Urinary bladder (tissue), 4 donors: ENCODE results near the gene PDGFB. TPM values are rescaled to one million over a fixed set of nuclear protein-coding genes. Genes with fewer than 3 reads are reported as not detected.
A peak's percentile ranks its signal among the peaks of the same experiment; 100 is the strongest.

Experiments
- DNase-seq: peaks from one replicate; pipeline ENCODE4 v3.0.0-alpha.2; 2015; ENCODE audit errors: extremely low spot score
- H3K27ac ChIP-seq: one replicate; pipeline ENCODE4 v1.5.1; 2013; ENCODE audit warnings: low read depth, mild to moderate bottlenecking, moderate library complexity
- H3K36me3 ChIP-seq: one replicate; pipeline ENCODE4 v1.6.1; 2013; ENCODE audit warnings: mild to moderate bottlenecking, moderate library complexity; ENCODE audit not compliant: insufficient read depth
- H3K4me1 ChIP-seq: one replicate; pipeline ENCODE4 v1.6.1; 2013; ENCODE audit warnings: mild to moderate bottlenecking, moderate library complexity; ENCODE audit not compliant: insufficient read depth
- H3K4me3 ChIP-seq: one replicate; pipeline ENCODE4 v1.5.1; 2013; ENCODE audit warnings: low read depth, low read length
- WGBS: extraction: QIAGEN DNeasy Blood & Tissue Kit; methylation state at CpG from one replicate; pipeline ENCODE4 v1.1.7; 2013; 5-methylcytosine and 5-hydroxymethylcytosine counted together
- polyA plus RNA-seq: library from polyadenylated mRNA; stranded (reverse); fragments of 200-250 nt; gene quantifications from one replicate; pipeline ENCODE4 v1.2.3, GENCODE V29; 2013
- total RNA-seq: library from RNA; depleted of rRNA; stranded (reverse); fragments of >200 nt; gene quantifications from one replicate; pipeline ENCODE4 v1.2.3, GENCODE V29; 2014
- donor health status: healthy with polysubstance abuse.
- donor health status: healthy.

PDGFB gene
- total and polyA plus RNA-seq, 2 donors = 5.8 to 12.3 TPM

GRCh38 chr22:39245130-39246039 is 603 bp upstream of the PDGFB start:
- Histone ChIP-seq H3K27ac (no peak overlapping the region), H3K4me3 (peak overlapping the region; percentile 60), H3K36me3 (no peaks in the 10 kb centered on the region), H3K4me1 (no peaks in the 10 kb centered on the region)
- DNase-seq = no peak
- 54% methylated on average over 22 of the region's 22 CpGs for WGBS

- Histone ChIP-seq H3K36me3 (no peaks in the 10 kb centered on the region), H3K27ac (no peak overlapping the region), H3K4me3 (peak overlapping the region; percentile 60), H3K4me1 (no peaks in the 10 kb centered on the region)
- WGBS = 1% methylated on average over 30 of the region's 30 CpGs
- DNase-seq = no peak
These were observed 666 bp downstream of the PDGFB start for GRCh38 chr22:39244136-39244495.

- H3K36me3 ChIP-seq = no peaks in the 10 kb centered on the region
- DNase-seq = no peak
- WGBS = 1% methylated on average over 65 of the region's 65 CpGs
- peak overlapping the region; percentile 60 for H3K4me3 ChIP-seq
- H3K4me1 ChIP-seq = no peaks in the 10 kb centered on the region
- no peak overlapping the region for H3K27ac ChIP-seq
These were observed 1.2 kb downstream of the PDGFB start for GRCh38 chr22:39243439-39244135.

GRCh38 chr22:39242595-39243438 is 2.0 kb downstream of the PDGFB start:
- no peaks in the 10 kb centered on the region for H3K4me1 ChIP-seq
- no peak for DNase-seq
- peak overlapping the region; percentile 60 for H3K4me3 ChIP-seq
- under 1% methylated on average over 78 of the region's 78 CpGs for WGBS
- no peak overlapping the region for H3K27ac ChIP-seq
- H3K36me3 ChIP-seq = no peaks in the 10 kb centered on the region

GRCh38 chr22:39241794-39242594 is 2.8 kb downstream of the PDGFB start:
- Histone ChIP-seq H3K4me1 (no peaks in the 10 kb centered on the region), H3K27ac (peak overlapping the region; percentile 18), H3K36me3 (no peaks in the 10 kb centered on the region), H3K4me3 (peak overlapping the region; percentile 60)
- DNase-seq = no peak
- 5% methylated on average over 85 of the region's 92 CpGs for WGBS

GRCh38 chr22:39240831-39241793 is 3.7 kb downstream of the PDGFB start:
- no peaks in the 10 kb centered on the region for H3K36me3 ChIP-seq
- no peak for DNase-seq
- H3K4me3 ChIP-seq = peak overlapping the region; percentile 60
- 43% methylated on average over 27 of the region's 27 CpGs for WGBS
- H3K27ac ChIP-seq = no peak overlapping the region
- H3K4me1 ChIP-seq = no peaks in the 10 kb centered on the region

- Histone ChIP-seq H3K36me3 (no peaks in the 10 kb centered on the region), H3K4me1 (no peaks in the 10 kb centered on the region), H3K27ac (peak overlapping the region; percentile 44), H3K4me3 (no peak overlapping the region)
- no peak for DNase-seq
- 72% methylated on average over 20 of the region's 20 CpGs for WGBS
These were observed 5.0 kb downstream of the PDGFB start for GRCh38 chr22:39239561-39240423.

GRCh38 chr22:39238966-39239505 is 5.7 kb downstream of the PDGFB start:
- no peak for DNase-seq
- H3K4me1 ChIP-seq = no peaks in the 10 kb centered on the region
- H3K36me3 ChIP-seq = no peaks in the 10 kb centered on the region
- H3K4me3 ChIP-seq = no peak overlapping the region
- H3K27ac ChIP-seq = no peak overlapping the region
- 77% methylated on average over 12 of the region's 12 CpGs for WGBS

GRCh38 chr22:39238561-39238960 is 6.2 kb downstream of the PDGFB start:
- Histone ChIP-seq H3K4me1 (no peaks in the 10 kb centered on the region), H3K4me3 (no peak overlapping the region), H3K27ac (no peak overlapping the region), H3K36me3 (no peaks in the 10 kb centered on the region)
- WGBS = 84% methylated on average over 8 of the region's 8 CpGs
- no peak for DNase-seq

GRCh38 chr22:39238101-39238466 is 6.7 kb downstream of the PDGFB start:
- Histone ChIP-seq H3K4me1 (no peaks in the 10 kb centered on the region), H3K27ac (no peak overlapping the region), H3K36me3 (no peaks in the 10 kb centered on the region), H3K4me3 (no peak overlapping the region)
- DNase-seq = no peak
- 81% methylated on average over 5 of the region's 5 CpGs for WGBS

GRCh38 chr22:39237318-39238100 is 7.3 kb downstream of the PDGFB start:
- no peak overlapping the region for H3K4me3 ChIP-seq

More at GRCh38 chr22:39237318-39238100, 7.3 kb downstream of the PDGFB start:
- H3K36me3 ChIP-seq = no peaks in the 10 kb centered on the region
- 60% methylated on average over 22 of the region's 22 CpGs for WGBS
- H3K4me1 ChIP-seq = no peaks in the 10 kb centered on the region
- H3K27ac ChIP-seq = no peak overlapping the region
- no peak for DNase-seq
